Mucosa of stomach (tissue), 1 donor: Measurements from ENCODE around the gene RNF141.

ENCODE experiments used
- H3K27me3 ChIP-seq: one replicate; pipeline ENCODE4 v1.7.0; 2013; ENCODE audit warnings: mild to moderate bottlenecking, low read length; ENCODE audit not compliant: control insufficient read depth, insufficient read depth
- H3K36me3 ChIP-seq: one replicate; pipeline ENCODE4 v1.7.0; 2013; ENCODE audit warnings: low read length; ENCODE audit not compliant: control insufficient read depth, insufficient read depth
- H3K4me1 ChIP-seq: one replicate; pipeline ENCODE4 v1.7.0; 2013; ENCODE audit warnings: mild to moderate bottlenecking, low read length; ENCODE audit not compliant: control insufficient read depth, insufficient read depth
- H3K4me3 ChIP-seq: one replicate; pipeline ENCODE4 v1.7.0; 2013; ENCODE audit warnings: low read length
- H3K9ac ChIP-seq: one replicate; pipeline ENCODE4 v1.7.0; 2013; ENCODE audit warnings: mild to moderate bottlenecking, low read length, moderate library complexity
- H3K9me3 ChIP-seq: one replicate; pipeline ENCODE4 v1.7.0; 2013; ENCODE audit warnings: mild to moderate bottlenecking, low read length, moderate library complexity; ENCODE audit not compliant: control insufficient read depth
- donor health status: Pancreatic carcinoma.

Gene RNF141

GRCh38 chr11:10492084-10492483 is 48.9 kb downstream of the RNF141 start:
- Histone ChIP-seq H3K4me1 (peaks cover 31% of the 10 kb centered on the region), H3K36me3 (no peaks in the 10 kb centered on the region), H3K4me3 (no peak overlapping the region), H3K9ac (no peak overlapping the region), H3K9me3 (no peaks in the 10 kb centered on the region), H3K27me3 (no peaks in the 10 kb centered on the region)

- Histone ChIP-seq H3K9ac (no peak overlapping the region), H3K4me3 (no peak overlapping the region), H3K36me3 (no peaks in the 10 kb centered on the region), H3K27me3 (no peaks in the 10 kb centered on the region), H3K4me1 (peaks cover 31% of the 10 kb centered on the region), H3K9me3 (no peaks in the 10 kb centered on the region)
Measured at GRCh38 chr11:10490398-10491241, 50.4 kb downstream of the RNF141 start.

GRCh38 chr11:10490032-10490397 is 51.0 kb downstream of the RNF141 start:
- Histone ChIP-seq H3K9ac (no peak overlapping the region), H3K4me1 (peaks cover 31% of the 10 kb centered on the region), H3K36me3 (no peaks in the 10 kb centered on the region), H3K9me3 (no peaks in the 10 kb centered on the region), H3K4me3 (no peak overlapping the region), H3K27me3 (no peaks in the 10 kb centered on the region)

GRCh38 chr11:10488934-10489691 is 51.9 kb downstream of the RNF141 start:
- no peaks in the 10 kb centered on the region for H3K9me3 ChIP-seq
- H3K9ac ChIP-seq: peak overlapping the region; percentile 18
- H3K4me3 ChIP-seq: no peak overlapping the region
- peaks cover 31% of the 10 kb centered on the region for H3K4me1 ChIP-seq
- H3K36me3 ChIP-seq: no peaks in the 10 kb centered on the region
- H3K27me3 ChIP-seq: no peaks in the 10 kb centered on the region

GRCh38 chr11:10488121-10488933 is 52.7 kb downstream of the RNF141 start:
- Histone ChIP-seq H3K27me3 (no peaks in the 10 kb centered on the region), H3K4me1 (peaks cover 31% of the 10 kb centered on the region), H3K9me3 (no peaks in the 10 kb centered on the region), H3K4me3 (no peak overlapping the region), H3K9ac (peak overlapping the region; percentile 18), H3K36me3 (no peaks in the 10 kb centered on the region)

DNA sequence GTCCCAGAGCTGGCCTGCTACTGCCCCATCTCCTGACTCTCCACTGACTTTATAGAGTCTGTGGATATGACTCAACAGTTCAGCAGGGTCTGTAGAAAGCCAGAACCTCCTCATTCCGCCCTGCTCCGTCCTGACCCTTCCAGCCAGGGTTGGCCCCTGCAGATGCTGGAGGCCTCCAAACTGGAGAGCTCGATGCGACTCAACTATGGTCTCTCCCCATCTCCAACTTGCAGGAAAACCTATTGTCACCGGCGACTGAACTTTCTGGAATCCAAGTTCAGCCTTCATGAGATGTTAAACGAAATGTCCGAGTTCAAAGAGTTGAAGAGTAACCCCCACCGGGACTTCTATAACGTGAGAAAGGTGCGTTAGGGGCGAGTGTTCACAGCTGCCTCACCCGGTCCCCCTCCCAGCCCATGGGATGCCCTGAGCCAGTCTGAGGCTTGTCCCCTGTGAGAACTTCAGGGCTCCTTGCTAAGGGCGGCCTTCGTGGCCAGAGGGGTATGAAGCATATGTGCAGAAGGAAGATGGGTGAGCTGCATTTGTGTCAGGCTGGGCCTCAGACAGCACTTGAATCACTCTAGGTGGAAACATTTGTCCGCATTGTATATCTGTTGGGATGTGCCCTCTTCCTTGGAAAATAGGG is 53.9 kb downstream of the RNF141 start:
- Histone ChIP-seq H3K4me3 (no peak overlapping the region), H3K27me3 (no peaks in the 10 kb centered on the region), H3K9ac (no peak overlapping the region), H3K36me3 (no peaks in the 10 kb centered on the region), H3K9me3 (no peaks in the 10 kb centered on the region), H3K4me1 (peaks cover 31% of the 10 kb centered on the region)

DNA sequence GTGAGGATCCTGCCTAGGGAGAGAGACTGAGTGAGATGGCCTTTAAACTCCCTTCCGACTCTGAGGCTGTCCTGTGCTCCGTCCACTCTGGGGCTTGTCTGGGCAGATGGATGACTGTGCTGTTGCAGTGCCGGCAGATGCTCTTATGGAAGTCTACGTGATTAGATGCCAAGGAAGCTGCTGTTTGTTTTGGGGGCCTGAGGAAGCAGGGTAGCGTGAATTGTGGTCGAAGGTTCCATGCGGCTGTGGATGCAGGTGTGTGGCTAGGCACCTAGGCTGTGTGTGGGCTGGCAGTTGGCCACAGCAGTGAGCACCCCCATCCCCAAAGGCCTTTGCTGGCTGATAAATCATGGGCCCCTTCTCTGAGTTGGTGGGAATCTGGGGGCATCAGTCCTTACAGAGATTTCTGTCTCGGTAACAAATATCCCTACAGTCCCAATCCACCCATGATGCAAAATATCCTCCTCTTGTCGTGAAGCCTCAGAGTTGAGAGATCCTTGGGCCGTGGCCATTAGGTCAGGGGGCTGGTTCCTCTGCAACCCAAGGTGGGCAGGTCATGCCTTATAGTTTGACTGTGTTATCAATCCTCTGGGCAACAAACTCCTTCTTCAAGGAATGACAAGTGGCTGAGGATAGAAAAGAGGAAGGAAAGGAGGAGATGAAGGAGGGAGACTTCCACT is 54.7 kb downstream of the RNF141 start:
- H3K4me1 ChIP-seq: peaks cover 31% of the 10 kb centered on the region
- no peaks in the 10 kb centered on the region for H3K27me3 ChIP-seq
- no peak overlapping the region for H3K9ac ChIP-seq
- no peaks in the 10 kb centered on the region for H3K36me3 ChIP-seq
- no peak overlapping the region for H3K4me3 ChIP-seq
- H3K9me3 ChIP-seq: no peaks in the 10 kb centered on the region

DNA sequence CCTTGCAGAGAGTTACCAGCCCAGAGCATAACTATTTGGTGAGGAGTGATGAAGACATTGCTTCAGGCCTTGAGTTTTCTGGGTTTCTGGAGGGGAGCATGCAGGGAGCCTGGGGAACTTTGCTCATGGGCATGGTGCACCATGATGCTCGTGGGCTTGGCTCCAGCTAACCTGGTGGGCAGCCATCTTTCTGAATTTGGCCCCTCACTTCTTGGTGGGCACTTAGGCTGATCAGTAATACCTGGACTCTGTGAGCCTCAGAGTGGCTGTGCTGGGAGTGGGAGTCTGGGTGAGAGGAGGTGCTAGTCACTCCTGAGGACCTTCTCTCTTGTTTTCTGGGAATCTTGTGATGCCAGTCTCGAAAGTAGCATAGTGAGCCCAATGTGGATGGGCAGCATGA is 55.3 kb downstream of the RNF141 start:
- no peaks in the 10 kb centered on the region for H3K27me3 ChIP-seq
- H3K4me3 ChIP-seq: no peak overlapping the region
- no peak overlapping the region for H3K9ac ChIP-seq
- no peaks in the 10 kb centered on the region for H3K9me3 ChIP-seq
- peaks cover 26% of the 10 kb centered on the region for H3K4me1 ChIP-seq
- H3K36me3 ChIP-seq: no peaks in the 10 kb centered on the region

DNA sequence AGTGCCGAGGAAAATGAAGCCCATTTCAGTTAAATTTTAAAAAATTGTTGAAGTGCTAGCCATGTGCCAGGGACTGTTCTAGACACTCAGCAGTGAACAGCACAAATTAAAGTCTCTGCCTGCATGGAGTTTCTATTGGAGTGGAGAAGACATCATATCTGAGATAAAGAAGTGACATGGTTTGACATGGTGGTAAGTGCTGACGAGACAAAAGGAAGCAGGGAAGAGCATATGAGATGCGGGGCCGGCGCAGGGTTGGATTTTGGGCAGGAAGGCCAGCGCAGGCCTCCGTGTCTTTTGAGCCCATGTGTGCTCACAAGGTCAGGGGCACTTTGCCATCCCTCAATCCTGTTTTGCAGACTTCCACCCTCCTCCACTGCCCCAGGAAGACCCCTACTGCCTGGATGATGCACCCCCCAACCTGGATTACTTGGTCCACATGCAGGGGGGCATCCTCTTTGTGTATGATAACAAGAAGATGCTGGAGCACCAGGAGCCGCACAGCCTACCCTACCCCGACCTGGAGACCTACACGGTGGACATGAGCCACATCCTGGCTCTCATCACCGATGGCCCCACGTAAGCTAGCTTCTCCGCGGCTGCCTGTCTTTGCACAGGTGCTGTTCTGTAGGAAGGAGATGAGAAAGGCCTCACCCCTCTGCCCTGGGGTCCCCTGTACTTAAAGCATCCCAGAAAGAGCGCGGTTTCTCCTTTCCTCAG is 56.4 kb downstream of the RNF141 start:
- peaks cover 16% of the 10 kb centered on the region for H3K4me1 ChIP-seq
- no peaks in the 10 kb centered on the region for H3K27me3 ChIP-seq
- H3K9me3 ChIP-seq: no peaks in the 10 kb centered on the region
- H3K4me3 ChIP-seq: no peak overlapping the region
- no peaks in the 10 kb centered on the region for H3K36me3 ChIP-seq
- H3K9ac ChIP-seq: no peak overlapping the region

- Histone ChIP-seq H3K27me3 (no peaks in the 10 kb centered on the region), H3K9me3 (no peaks in the 10 kb centered on the region), H3K4me1 (peaks cover 8% of the 10 kb centered on the region), H3K36me3 (no peaks in the 10 kb centered on the region), H3K9ac (no peak overlapping the region), H3K4me3 (no peak overlapping the region)
Measured at GRCh38 chr11:10483584-10483983, 57.4 kb downstream of the RNF141 start.

GRCh38 chr11:10483174-10483573 is 57.8 kb downstream of the RNF141 start:
- H3K4me1 ChIP-seq: peaks cover 4% of the 10 kb centered on the region
- H3K36me3 ChIP-seq: no peaks in the 10 kb centered on the region
- no peaks in the 10 kb centered on the region for H3K27me3 ChIP-seq
- H3K4me3 ChIP-seq: no peak overlapping the region
- no peak overlapping the region for H3K9ac ChIP-seq
- H3K9me3 ChIP-seq: no peaks in the 10 kb centered on the region
